DMS53 treated with DMSO at 0.1 percent for 48 hours (cell line): ENCODE data around the gene CTSC.
"Not testable (repeated sequence)": the region's sequence is repeated elsewhere in the genome, so short reads cannot be mapped to it uniquely, and the experiment has no call there.

Experiments
- DNase-seq: peaks from one replicate; lab custom pipeline; 2025; ENCODE audit not compliant: unreplicated experiment; lab: John Stamatoyannopoulos, UW

CTSC gene

DNA sequence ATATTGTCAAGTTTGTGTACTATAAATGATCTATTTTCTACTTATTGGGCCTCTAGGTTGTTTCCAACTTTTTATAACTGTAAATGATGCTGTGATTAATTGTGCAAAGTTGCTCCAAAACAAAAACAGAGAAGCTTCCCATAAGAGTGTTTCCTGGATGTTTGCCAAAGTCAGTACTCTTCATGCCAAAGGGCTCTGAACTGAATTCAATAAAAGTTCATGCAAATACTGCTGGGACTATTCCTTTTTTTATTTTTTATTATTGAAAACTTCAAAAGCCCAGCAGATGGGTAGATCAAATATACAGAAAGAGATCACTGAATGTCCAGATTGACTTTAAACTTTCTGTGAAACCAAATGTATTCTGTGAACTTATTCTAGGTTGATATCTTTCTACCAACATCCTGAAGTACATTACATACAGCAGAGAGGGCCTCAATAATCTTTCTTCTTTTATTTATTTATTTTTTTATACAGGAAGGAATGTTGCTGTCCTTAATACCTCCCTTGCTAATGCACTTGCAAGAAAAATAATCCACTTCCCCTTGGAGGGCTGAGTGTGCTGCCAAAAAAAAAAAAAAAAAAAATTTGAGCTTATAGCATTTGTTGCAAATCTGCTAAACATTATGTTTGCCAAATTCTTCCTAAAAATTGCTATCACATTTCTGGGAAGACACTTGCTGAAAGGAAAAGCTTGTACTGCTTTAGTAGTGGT lies 53.0 kb downstream of the CTSC start:
- DNase-seq, result no peak

DNA sequence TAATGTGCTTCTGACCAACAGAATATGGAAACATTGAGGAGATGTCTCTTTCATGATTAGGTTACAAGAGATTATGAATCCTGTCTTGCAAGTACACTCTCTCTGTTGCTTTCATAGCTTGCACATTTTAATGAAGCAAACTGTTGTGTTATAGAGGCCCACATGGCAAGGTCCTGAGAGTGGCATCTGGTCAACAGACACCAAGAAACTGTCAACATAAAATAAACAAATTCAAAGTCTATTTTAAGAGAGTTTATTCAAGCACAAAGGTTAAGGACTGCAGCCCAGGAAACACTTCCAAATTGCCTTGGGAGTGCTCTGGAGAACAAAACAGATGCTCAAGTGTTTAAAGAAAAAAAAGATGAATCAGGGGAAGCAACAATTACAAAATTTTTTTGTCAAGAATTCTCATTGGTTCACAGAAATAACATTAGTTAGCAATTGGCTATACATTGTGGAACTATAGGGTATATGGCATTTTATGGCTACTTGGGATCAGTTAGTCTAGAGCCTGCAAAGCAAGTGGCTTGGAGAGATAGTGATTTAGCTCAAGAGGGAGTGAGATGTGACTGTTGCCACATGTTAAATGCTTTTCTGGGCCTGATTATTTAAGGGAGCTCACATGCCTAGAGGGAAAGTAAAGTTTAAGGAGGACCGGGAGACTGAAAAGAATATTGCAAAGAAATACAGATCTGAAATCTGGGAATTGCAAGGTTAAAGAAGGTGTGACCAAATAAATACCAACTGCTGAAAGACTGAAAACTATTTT lies 54.6 kb downstream of the CTSC start:
- DNase-seq, result no peak

DNA sequence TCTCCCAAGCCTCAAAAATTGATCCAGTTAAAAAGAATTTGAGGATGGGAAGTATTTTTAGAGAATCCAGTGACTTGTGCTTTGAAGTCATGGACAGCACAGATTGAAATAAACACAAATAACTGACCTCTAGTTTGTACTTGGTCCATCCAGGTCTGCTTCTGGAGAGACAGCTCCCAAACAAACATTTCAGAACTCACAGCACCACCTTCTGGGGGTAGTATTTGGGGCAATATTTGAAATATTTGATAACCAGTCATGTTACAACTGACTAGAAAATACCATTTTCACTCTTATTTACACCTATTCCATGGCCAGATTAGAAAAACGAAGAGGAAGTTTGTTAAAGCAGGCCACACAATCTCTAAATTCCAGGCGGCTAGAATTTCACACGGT lies 56.2 kb downstream of the CTSC start:
- no peak for DNase-seq

DNA sequence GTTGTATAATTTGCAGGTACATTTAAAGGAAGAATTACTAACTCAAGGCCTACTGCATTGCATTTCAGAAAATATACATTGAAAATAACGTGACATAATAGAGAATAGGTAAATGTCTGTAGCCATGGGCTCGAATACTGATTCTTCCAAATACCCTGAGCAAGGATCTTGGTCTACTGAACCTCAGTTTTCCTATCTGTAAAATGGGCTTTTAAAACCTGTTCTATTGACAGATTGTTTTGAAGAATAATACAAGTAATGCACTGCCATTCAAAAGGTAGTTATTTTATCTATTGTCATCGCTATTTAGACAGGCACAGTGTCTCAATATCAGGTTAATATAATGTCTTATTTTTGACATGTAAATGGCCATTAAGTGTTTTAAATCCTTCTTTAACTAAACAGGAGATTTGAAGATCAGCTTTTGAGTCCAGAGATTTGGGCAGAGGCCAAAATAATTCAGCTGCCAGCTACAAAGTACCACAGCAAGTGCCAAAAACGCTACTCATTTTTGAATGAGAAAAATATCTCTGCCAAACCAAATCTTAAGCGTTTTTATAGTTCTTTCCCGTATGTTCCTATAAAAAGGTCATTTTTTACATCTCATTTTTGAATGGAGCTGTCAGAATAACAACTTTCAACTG lies 56.7 kb downstream of the CTSC start:
- no peak for DNase-seq

DNA sequence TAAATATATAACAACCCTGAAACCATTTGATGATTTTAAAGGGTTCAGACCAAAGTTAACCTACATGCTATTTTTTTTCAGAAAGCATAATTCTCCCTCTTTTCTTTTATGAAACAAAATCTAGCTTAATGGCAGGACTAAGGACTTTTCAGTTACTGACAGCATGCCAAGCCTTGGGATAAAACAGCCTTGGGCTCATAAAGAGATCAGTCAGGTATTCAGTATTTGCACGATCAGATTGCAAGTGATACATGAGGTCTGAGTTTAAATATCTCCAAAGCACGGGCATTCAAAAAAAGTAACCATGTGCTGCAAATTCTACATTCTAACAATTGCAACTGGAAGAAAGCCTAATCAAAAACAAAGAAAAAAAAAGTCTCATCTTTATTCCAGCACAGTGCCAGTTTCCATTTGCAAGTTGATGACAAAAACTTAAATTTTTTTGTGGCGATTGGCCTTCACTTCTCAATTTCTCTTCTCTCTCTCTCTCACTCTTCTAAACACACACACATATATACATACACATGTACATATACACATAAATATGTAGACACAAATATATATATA lies 60.1 kb downstream of the CTSC start:
- DNase-seq, result no peak

DNA sequence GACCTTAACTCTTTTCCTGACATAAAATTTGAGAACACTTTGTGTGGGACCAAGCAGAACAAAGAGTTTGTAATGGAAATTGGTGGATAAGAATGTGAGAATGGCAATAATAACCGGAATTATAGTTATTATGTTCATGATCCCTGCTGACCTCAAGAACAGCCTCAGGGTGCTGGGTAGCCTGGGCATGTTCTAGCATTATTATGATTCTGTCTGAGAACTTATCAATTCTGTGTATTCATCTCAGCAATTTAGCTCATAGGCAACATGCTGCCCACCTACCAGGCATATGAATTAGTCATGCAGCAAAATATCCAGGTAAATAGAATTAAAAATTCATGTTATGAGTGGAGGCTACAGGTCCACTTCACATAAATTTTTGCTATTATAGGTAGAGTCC lies 61.9 kb downstream of the CTSC start:
- no peak for DNase-seq

DNA sequence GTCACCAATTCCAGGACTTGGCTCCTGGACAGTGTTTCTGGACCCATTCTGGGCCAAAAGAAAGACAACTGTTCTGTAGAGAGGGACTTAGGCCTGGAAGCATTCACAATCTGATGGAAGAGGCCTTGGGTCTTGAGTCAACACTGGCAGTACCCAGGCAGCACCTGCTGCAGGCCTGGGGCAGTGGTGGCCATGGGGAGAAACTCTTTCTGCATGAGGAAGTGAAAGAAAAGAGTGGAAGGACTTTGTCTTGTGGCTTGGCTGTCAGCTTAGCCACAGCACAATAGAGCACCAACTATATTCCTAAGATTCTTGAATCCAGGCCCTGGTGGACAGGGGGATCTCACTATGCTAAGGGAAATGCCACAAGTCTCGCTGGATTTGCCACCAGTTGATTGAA lies 70.6 kb downstream of the CTSC start:
- DNase-seq, result no peak

DNA sequence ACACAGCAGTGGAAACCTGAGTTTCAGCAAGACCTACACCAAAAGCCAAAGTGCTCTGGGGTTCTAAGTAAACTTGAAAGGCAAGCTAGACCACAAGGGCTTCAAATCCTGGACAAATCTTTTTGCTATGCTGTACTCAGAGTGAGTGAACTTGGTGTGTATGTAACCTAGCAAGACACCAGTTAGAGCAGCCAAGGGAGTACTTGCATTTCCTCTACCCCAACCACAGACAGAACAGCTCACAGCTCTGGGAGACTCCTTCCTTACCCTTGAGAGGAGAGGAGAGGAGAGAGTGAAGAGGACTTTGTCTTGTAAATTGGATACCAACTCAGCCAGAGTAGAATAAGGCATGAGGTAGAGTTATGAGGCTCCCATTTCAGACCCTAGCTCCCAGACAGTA lies 71.4 kb downstream of the CTSC start:
- no peak for DNase-seq

DNA sequence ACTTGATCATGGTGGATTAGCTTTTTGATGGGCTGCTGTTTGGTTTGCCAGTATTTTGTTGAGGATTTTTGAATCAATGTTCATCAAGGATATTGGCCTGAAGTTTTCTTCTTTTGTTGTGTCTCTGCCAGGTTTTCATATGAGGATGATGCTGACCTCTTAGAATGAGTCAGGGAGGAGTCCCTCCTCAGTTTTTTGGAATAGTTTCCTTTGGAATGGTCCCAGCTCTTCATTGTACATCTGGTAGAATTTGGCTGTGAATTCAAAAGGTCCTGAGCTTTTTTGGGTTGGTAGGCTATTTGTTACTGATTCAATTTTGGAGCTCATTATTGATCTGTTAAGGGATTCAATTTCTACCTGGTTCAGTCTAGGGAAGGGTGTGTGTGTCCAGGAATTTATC lies 78.1 kb downstream of the CTSC start:
- no peak for DNase-seq

DNA sequence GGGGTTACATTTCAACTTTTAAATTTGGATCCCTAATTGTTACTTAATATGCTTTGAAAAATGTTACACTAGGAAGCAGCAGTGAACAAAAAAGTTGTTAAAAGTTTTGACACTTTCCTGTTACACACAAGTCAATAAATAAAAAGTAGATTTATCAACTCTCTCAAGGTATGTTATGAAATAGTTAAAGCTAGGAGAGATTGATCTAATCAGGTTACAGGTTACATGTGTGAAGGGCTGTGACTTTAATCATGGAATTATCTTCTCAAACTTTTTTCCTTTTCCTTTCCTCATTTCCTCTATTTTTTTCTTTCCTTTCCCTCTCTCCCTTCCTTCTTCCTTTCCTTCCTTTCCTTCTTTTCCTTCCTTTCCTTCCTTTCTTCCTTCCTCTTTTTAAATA lies 85.3 kb downstream of the CTSC start:
- no peak for DNase-seq

DNA sequence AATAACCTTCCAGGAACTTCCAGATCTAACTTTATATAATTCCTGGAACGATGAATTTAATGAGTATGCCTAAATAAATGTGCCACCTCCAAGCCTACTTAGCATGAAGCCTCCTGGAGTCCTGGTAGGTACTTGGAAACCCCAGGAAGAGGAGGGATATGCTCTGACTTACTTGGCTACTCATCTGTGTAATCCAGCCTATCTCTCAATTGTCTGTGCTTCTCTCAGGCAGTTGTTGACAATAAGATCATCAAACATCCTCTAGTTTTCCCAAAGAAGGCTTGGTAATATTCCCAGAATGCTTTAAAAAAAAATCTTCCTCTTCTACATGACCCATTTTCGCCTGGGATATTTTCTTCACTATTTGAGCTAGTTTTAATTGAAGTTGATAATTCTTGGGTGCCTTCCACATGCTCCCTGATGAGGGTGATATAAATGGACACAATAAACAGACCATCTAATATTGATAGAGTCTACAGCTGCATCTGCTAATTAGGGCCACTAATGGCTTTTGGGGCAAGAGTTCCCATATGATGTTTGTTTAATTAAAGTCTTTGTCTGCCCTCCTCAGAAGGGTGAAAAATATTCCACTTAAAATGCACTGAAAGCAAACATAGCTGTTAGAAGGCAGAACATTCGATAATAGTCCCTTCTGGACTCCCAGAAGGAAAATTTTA lies 86.8 kb downstream of the CTSC start:
- DNase-seq, result no peak

DNA sequence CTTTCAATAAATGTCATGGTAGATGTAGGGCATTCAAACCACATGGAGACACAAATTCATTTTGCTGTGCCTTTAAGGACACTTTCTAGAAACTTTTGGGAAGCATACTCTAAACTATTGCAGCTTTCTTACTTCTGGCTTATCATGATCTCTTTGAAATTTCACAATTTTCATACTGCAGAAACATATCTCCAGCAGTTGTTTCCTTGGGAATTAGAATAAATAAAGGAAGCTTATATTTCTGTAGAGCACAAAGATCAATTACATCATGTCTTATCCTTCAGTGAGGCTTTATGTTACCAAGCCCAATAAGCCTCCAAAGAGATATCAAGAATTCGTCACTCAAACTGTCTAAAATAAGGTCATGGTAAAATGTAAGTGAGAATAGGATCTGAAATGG lies 87.8 kb downstream of the CTSC start:
- DNase-seq, result no peak

DNA sequence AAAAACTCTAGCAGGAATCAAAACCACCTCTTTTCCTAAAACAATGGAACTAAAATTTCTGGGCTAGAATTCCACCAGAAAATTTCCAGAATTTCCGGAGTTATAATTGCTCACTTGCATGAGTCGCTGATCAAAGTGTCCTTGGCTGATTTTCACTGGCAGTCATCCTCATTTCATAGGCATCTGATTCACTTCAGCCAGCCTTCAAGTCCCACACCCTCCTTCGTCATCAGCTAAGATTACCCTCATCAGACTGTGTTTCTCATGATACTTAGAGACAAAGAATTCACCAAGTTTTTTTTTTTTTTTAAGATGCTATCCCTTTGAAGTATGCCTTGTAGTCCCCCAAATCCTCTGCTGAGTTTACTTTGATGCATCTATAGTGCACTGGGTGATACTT lies 90.8 kb downstream of the CTSC start:
- DNase-seq, result no peak

DNA sequence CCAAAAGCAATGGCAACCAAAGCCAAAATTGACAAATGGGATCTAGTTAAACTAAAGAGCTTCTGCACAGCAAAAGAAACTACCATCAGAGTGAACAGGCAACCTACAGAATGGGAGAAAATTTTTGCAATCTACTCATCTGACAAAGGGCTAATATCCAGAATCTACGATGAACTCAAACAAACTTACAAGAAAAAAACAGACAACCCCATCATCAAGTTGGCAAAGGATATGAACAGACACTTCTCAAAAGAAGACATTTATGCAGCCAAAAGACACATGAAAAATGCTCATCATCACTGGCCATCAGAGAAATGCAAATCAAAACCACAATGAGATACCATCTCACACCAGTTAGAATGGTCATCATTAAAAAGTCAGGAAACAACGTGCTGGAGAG lies 92.0 kb downstream of the CTSC start:
- not testable (repeated sequence) for DNase-seq
